Liver (tissue), 9 donors: ENCODE results near the gene RASGRP1. TPM values are rescaled to one million over a fixed set of nuclear protein-coding genes. Genes with fewer than 3 reads are reported as not detected.

Experiments used
- DNase-seq: peaks from one replicate; pipeline ENCODE4 v3.0.0-alpha.2; 2017; ENCODE audit warnings: low spot score
- H3K27ac ChIP-seq, 2 donors: one replicate each; pipeline ENCODE4 v1.7.0; 2013; ENCODE audit warnings: inconsistent platforms in 2 of 2, low read length in 2 of 2, control low read depth in 1 of 2, low read depth in 1 of 2, mild to moderate bottlenecking in 1 of 2
- H3K27me3 ChIP-seq, 4 donors: one replicate each; pipeline versions ENCODE4 v1.6.1 to v1.7.0; 2013; ENCODE audit warnings: low read length in 3 of 4, inconsistent platforms in 1 of 4, mild to moderate bottlenecking in 1 of 4, moderate library complexity in 1 of 4; ENCODE audit not compliant: control insufficient read depth in 4 of 4, insufficient read depth in 4 of 4
- H3K36me3 ChIP-seq, 4 donors: one replicate each; pipeline versions ENCODE4 v1.6.1 to v1.7.0; 2013; ENCODE audit warnings: low read length in 3 of 4, mild to moderate bottlenecking in 3 of 4, low read depth in 1 of 4, moderate library complexity in 1 of 4; ENCODE audit not compliant: control insufficient read depth in 4 of 4, insufficient read depth in 3 of 4
- H3K4me1 ChIP-seq, 4 donors: one replicate each; pipeline versions ENCODE4 v1.6.1 to v1.7.0; 2013; ENCODE audit warnings: low read length in 3 of 4, mild to moderate bottlenecking in 3 of 4, moderate library complexity in 1 of 4; ENCODE audit not compliant: control insufficient read depth in 4 of 4, insufficient read depth in 4 of 4
- H3K4me3 ChIP-seq, 3 donors: one replicate each; pipeline versions ENCODE4 v1.6.1 to v1.7.0; 2013; ENCODE audit warnings: low read length in 3 of 3, control low read depth in 1 of 3, low read depth in 1 of 3, mild to moderate bottlenecking in 1 of 3
- H3K9ac ChIP-seq, 2 donors: one replicate each; pipeline ENCODE4 v1.7.0; 2013; ENCODE audit warnings: low read length in 2 of 2, mild to moderate bottlenecking in 2 of 2, moderate library complexity in 2 of 2, control low read depth in 1 of 2, low read depth in 1 of 2
- H3K9me3 ChIP-seq, 4 donors: one replicate each; pipeline versions ENCODE4 v1.6.1 to v1.7.0; 2013; ENCODE audit warnings: low read length in 3 of 4; ENCODE audit not compliant: control insufficient read depth in 4 of 4
- EGR1 ChIP-seq, 2 donors: IDR thresholded peaks; 2 replicates each; pipeline ENCODE4 v1.6.1; 2016 to 2018; ENCODE audit warnings: antibody characterized with exemption in 2 of 2, low read depth in 2 of 2
- FOXA1 ChIP-seq: IDR thresholded peaks from 2 replicates; pipeline ENCODE4 v1.6.1; 2016; ENCODE audit warnings: antibody characterized with exemption
- FOXA2 ChIP-seq: IDR thresholded peaks from 2 replicates; pipeline ENCODE4 v1.6.1; 2016; ENCODE audit warnings: antibody characterized with exemption
- GABPA ChIP-seq, 2 donors: IDR thresholded peaks in 1 of 2; conservative IDR thresholded peaks in 1 of 2; 2 replicates each; pipeline ENCODE4 v1.6.1; 2016; ENCODE audit warnings: antibody characterized with exemption in 2 of 2, mild to moderate bottlenecking in 1 of 2, moderate library complexity in 1 of 2
- HNF4A ChIP-seq, 2 donors: conservative IDR thresholded peaks; 2 replicates each; pipeline ENCODE4 v1.6.1; 2016; ENCODE audit warnings: antibody characterized with exemption in 2 of 2, mild to moderate bottlenecking in 2 of 2
- HNF4G ChIP-seq: IDR thresholded peaks from 2 replicates; pipeline ENCODE4 v1.6.1; 2016; ENCODE audit warnings: antibody characterized with exemption
- JUND ChIP-seq, 2 donors: IDR thresholded peaks; 2 replicates each; pipeline ENCODE4 v1.6.1; 2016; ENCODE audit warnings: antibody characterized with exemption in 2 of 2
- NR2F2 ChIP-seq: IDR thresholded peaks from 2 replicates; pipeline ENCODE4 v1.6.1; 2016; ENCODE audit warnings: antibody characterized with exemption
- RAD21 ChIP-seq, 2 donors: IDR thresholded peaks; 2 replicates each; pipeline ENCODE4 v1.6.1; 2016; ENCODE audit warnings: antibody characterized with exemption in 2 of 2, mild to moderate bottlenecking in 2 of 2
- REST ChIP-seq: IDR thresholded peaks from 2 replicates; pipeline ENCODE4 v1.6.1; 2016; ENCODE audit warnings: antibody characterized with exemption, mild to moderate bottlenecking
- RXRA ChIP-seq, 2 donors: IDR thresholded peaks; 2 replicates each; pipeline ENCODE4 v1.6.1; 2017 to 2018; ENCODE audit warnings: antibody characterized with exemption in 2 of 2, mild to moderate bottlenecking in 1 of 2
- SP1 ChIP-seq: IDR thresholded peaks from 2 replicates; pipeline ENCODE4 v1.6.1; 2018; ENCODE audit warnings: antibody characterized with exemption, mild to moderate bottlenecking
- TAF1 ChIP-seq: conservative IDR thresholded peaks from 2 replicates; pipeline ENCODE4 v1.6.1; 2016; ENCODE audit warnings: antibody characterized with exemption, mild to moderate bottlenecking
- YY1 ChIP-seq: IDR thresholded peaks from 2 replicates; pipeline ENCODE4 v1.6.1; 2016; ENCODE audit warnings: antibody characterized with exemption, mild to moderate bottlenecking
- ZBTB33 ChIP-seq: IDR thresholded peaks from 2 replicates; pipeline ENCODE4 v1.6.1; 2016; ENCODE audit warnings: antibody characterized with exemption
- WGBS: extraction: QIAGEN DNeasy Blood & Tissue Kit; methylation state at CpG from one replicate; pipeline ENCODE4 v1.1.7; 2013; 5-methylcytosine and 5-hydroxymethylcytosine counted together
- polyA plus RNA-seq, 2 donors: library from polyadenylated mRNA; stranded (reverse) in 1 of 2; unstranded in 1 of 2; fragments of 200-250 nt in 1 of 2; fragments of >200 nt in 1 of 2; fragmentation: Nextera tagmentation in 1 of 2; extraction: Ambion mirVana in 1 of 2; gene quantifications; one replicate each; pipeline versions ENCODE4 v1.2.1 to v1.2.3, GENCODE V29; 2013 to 2015
- total RNA-seq, 2 donors: library from RNA; depleted of rRNA; stranded (reverse); fragments of >200 nt; gene quantifications; one replicate each; pipeline ENCODE4 v1.2.3, GENCODE V29; 2014
- donor health status: healthy.
- donor health status: healthy.
- donor health status: healthy.
- donor health status: healthy.
- donor health status: healthy.

RASGRP1 gene
- total and polyA plus RNA-seq, 4 donors = 0.17 to 0.75 (median 0.47) TPM

- Histone ChIP-seq H3K9ac (no peak overlapping the region), H3K4me3 (no peak overlapping the region), H3K36me3 (no peaks in the 10 kb centered on the region), H3K4me1 (no peaks in the 10 kb centered on the region), H3K27ac (no peak overlapping the region), H3K27me3 (peaks cover 0 to 2% (median 0%) of the 10 kb centered on the region in 4 donors), H3K9me3 (no peaks in the 10 kb centered on the region)
- TF ChIP-seq NR2F2 (no peak), JUND (IDR thresholded peaks at IDR 0.05) (no peak), HNF4G (no peak), TAF1 (no peak), HNF4A (conservative IDR thresholded peaks at IDR 0.05) (no peak), EGR1 (IDR thresholded peaks at IDR 0.05; ENCODE audit: low read depth in 2 of 2) (no peak), GABPA (IDR thresholded peaks at IDR 0.05 in 1 of 2, conservative IDR thresholded peaks at IDR 0.05 in 1 of 2) (no peak), FOXA2 (no peak), RXRA (IDR thresholded peaks at IDR 0.05) (no peak), SP1 (no peak), FOXA1 (no peak), REST (no peak)
- 79% methylated on average over 7 of the region's 7 CpGs for WGBS
- no peak for DNase-seq
Observed at GRCh38 chr15:38577424-38577987, 12.9 kb upstream of the RASGRP1 start.

GRCh38 chr15:38576837-38577236 is 12.2 kb upstream of the RASGRP1 start:
- no peak for TF ChIP-seq SP1
- no peak for TF ChIP-seq HNF4A (conservative IDR thresholded peaks at IDR 0.05)
- TF ChIP-seq FOXA1 = no peak
- no peak for TF ChIP-seq RAD21 (IDR thresholded peaks at IDR 0.05)
- no peak for TF ChIP-seq EGR1 (IDR thresholded peaks at IDR 0.05; ENCODE audit: low read depth in 2 of 2)
- no peak for TF ChIP-seq REST
- no peak for TF ChIP-seq HNF4G
- no peak for TF ChIP-seq GABPA (IDR thresholded peaks at IDR 0.05 in 1 of 2, conservative IDR thresholded peaks at IDR 0.05 in 1 of 2)
- TF ChIP-seq YY1 = no peak
- no peak for TF ChIP-seq RXRA (IDR thresholded peaks at IDR 0.05)
- TF ChIP-seq NR2F2 = no peak
- no peak for TF ChIP-seq ZBTB33
- Histone ChIP-seq H3K4me3 (no peak overlapping the region), H3K9ac (no peak overlapping the region), H3K27ac (no peak overlapping the region), H3K9me3 (no peaks in the 10 kb centered on the region), H3K4me1 (no peaks in the 10 kb centered on the region), H3K36me3 (no peaks in the 10 kb centered on the region), H3K27me3 (peaks cover 0 to 2% (median 0%) of the 10 kb centered on the region in 4 donors)
- DNase-seq = no peak
- 89% methylated on average over 3 of the region's 3 CpGs for WGBS
